GM19099 (cell line): Measurements from ENCODE around the gene AGL.
A peak's percentile ranks its signal among the peaks of the same experiment; 100 is the strongest.

Source experiments
- POLR2A ChIP-seq: IDR thresholded peaks from 3 replicates; pipeline ENCODE4 v1.6.1; 2011; ENCODE audit warnings: low read depth; ENCODE audit not compliant: insufficient read length; ENCODE audit errors: extremely low read depth

The AGL gene

DNA sequence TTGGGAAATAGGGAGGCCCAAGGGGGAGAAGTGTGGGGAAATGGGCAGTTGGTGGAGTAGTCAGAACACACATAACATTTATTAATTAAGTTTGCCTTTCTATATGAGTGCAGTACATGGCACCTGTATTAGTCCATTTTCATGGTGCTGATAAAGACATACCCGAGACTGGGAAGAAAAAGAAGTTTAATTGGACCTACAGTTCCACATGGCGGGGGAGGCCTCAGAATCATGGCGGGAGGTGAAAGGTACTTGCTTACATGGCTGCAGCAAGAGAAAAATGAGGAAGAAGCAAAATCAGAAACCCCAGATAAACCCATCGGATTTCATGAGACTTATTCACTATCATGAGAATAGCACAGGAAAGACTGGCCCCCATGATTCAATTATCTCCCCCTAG, 118.1 kb downstream of the AGL start:
- no peak for TF ChIP-seq POLR2A

DNA sequence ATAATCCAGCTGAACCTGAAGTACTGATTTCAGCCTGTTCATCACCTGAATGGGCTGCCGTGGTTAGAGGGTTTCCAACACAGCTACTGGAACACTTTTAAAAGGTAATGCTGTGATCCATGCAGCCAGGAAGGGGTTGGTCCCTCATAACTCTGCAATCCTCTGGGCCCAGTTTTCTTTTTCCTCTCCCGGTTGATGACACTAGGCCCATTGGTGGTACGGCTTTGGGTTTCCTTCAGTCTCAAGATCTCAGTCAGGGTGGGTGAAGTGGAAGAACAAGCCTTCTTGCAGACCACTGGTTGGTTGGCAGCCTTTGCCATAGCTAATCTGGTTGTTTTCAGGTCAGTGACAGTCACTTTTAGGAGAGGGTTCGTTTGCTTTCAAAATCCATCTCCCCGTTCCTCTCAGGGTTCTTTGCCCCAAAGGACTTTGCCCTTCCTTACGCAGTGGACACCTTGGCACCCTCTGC, 119.1 kb downstream of the AGL start:
- no peak for TF ChIP-seq POLR2A

DNA sequence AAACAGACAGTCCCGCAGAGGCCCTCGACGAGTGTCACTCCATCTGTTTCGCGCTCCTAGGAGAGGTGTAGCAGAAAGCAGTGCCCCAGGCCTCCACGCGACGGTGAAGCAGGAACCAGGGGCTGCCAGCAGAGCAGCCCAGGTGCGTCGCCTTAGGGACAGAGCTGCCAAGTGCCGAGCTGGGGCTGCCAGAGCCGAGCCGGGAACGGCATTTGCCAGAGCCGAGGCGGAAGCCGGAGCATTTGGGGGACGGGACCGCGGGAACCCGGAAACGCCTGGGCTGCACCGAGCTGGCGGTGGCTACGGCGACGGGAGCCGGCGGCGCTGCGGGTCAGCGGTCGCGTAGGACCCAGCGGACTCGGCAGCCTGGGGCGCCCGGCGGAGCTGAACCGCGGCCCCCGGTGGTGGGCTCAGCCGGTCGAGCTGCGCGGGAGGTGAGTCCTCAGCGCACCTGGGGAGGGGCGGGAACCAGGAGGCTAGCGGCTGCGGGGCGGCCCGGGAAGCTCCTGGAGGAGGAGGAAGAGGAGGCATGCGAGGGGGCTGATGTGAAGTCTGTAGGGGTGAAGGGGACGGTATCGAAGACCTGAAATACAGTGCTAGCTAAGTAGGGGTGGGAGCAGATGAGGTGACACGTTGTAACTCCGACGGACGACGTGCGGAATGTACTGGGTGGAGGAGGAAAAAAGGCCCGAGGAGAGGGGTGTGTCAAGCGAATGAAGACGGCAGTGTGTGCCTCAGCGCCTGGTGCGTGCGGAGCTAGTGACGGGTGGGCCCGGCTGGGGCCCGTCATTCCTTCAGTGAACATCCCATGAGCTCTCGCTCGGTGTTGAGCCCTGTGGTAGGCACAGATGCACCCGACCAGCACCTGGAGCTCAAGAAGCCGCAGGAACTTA, 119.8 kb downstream of the AGL start, which contains the start of gene SLC35A3:
TSS of gene SLC35A3 (plus strand) at position 268 of the 893 bp plus-strand sequence. CDS start 23,559 bp downstream, outside the sequence.
- TF ChIP-seq POLR2A = peak; percentile 80

DNA sequence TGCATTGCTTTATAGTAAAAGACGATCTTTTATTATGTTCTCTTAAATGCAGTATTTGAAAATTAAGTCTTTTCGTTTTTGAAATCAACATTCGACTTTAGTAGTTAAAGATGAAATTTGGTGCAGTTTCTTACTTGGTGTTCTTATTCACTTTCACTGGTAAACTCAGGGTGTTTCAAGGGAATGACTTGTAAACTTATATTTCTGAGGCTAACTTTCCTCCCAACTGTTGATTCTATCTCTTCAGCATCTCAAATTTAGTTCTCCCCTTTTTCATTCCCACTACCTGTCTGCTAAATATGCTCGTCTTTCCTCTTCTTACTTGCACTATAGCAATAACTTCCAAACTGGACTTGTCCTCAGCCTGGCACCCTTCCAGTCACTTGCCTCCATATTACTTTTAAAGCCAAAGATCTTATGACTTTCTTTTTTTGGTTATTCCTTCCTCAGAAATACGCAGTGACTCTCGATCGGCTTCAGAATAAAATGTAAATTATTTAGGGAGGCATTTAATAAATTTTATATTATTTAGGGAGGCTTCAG, 120.6 kb downstream of the AGL start:
- TF ChIP-seq POLR2A = no peak
